COLO829 (cell line): Measurements from ENCODE around the gene RAB8A.

ENCODE experiments used
- DNase-seq: peaks from one replicate; pipeline ENCODE4 v3.0.0; 2012; ENCODE audit warnings: low spot score

Gene RAB8A

GRCh38 chr19:16180611-16181010 lies 68.9 kb downstream of the RAB8A start:
- no peak for DNase-seq
